Stimulated activated naive CD8-positive, alpha-beta T cell treated with anti-CD3 and anti-CD28 coated beads, Interleukin-15, Interleukin-2, amounts not matched to agents 100 U/mL and 50 U/mL, for 24 hours (primary cell): ENCODE measurements around the gene ZNF593OS.

Experiments used
- ATAC-seq: fragments of 150-1000 bp; cut with Tn5 transposase; one replicate; pipeline ENCODE4 v1.10.0; 2021
- DNase-seq: peaks from one replicate; pipeline ENCODE4 v3.0.0; 2021

The ZNF593OS gene

GRCh38 chr1:26158908-26159742, 12.5 kb downstream of the ZNF593OS start, which contains the start of gene FAM110D:
Gene FAM110D, plus strand, starts transcription at chr1:26159079. Its CDS starts 2,213 bp downstream, at chr1:26161292.
- ATAC-seq (no peak), DNase-seq (no peak)

DNA sequence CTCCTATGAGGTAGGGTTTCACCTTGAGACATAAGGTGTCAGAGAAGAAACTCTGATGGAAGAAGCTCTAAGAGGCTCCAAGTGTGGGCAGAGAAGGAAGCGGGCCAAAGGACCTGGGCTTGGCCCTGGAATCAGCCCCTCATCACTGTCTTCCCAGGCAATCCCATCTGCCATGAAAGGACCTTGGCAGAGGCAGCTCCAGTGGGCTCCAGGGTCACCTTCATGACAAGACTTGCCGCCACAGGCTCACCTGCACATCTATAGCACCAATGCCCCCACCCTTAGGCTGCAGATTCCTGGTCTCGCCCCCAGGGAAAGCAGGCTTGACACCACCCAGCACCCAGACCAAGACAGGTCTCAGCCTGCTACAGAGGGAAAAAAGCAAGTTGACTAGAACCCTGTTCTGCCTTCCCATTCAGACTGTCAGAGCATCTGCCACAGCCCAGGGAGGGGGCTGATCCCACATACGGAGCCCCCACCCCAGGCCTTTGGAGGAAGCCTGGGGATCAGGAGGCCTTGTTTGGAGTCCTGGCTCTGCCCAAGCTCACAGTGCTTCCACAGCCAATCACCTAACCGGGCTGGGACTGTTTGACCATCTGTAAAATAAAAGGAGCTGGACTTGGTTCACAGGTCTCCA, 13.2 kb downstream of the ZNF593OS start:
- DNase-seq, result no peak
- ATAC-seq, result no peak

DNA sequence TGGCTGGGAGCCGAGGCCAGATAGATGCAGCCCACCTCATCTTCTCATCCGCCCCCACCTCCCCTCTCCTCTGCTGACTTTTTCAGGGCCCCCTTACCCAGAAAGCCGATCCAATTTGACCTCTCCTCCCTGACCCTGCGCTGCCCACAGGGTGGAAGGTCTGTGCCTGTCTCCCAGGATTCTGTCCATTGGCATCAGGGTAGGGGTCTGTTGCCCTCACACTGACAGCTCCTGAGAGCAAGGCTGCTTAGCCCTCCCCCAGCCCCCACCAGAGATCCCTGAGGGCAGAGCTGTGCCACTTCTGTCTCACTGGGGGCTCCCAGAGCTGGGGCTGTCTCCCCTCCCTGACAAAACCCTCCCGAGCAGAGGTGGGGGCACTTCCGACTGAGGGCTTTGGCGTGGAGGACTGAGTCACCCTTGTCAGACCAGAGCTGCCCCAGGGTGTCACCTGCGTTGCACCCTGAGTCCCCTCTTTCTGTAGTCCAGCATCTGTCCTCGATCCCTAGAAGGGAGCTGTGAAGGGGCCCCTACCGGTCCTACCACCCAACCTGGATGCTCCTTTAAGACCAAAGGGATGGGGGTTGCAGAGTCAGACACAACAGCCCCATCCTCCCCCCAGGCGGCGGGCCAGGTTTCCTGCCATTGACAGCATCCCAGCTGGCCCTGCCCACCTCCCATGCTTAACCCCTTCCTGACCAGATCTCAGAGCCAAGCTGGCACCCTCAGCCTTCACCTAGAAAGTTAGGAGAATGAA, 15.2 kb downstream of the ZNF593OS start:
- DNase-seq, result no peak
- no peak for ATAC-seq

DNA sequence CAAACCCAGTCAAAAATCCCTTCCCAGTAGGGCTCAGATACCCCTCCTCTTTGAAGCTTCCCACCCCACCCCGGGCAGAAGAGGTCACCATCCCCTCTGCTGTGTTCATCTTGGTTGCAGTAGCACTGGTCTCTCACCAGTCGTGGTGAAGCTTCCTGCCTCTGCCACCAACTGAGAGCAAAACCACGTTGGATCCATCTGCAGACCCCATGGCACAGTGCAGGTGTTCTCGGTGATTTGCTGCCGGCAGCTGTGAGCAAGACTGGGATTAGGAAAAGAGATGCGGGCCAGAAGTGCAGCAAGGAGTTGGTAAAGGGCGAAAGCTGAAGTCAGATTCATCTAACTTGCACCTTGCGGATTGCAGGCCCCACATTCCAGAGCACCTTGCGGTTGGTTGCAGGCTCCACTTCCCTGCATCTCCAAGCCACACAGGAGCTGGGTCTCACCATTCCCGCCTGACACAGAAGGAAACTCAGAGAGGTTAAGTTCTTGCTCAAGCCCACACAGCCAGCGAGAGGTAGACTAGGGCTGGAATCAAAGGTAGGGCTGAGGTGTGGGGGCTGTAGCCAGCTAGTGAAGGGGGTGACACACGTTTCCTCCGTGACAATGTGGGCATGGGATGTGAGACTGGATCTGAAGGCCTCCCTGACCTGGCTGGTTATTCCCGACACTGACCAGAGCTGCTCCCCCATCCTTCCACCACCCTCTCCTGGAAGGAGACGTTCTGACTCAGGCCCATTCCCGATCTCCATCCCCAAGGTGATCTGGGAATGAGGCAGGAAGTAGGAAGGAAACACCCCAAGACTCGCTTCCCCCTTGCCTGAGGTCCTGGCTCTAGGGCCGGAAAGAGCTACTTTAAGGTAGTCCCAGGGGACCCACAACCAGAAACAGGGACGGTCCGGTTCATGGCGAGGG, 16.0 kb downstream of the ZNF593OS start:
- DNase-seq, result no peak
- ATAC-seq, result no peak

GRCh38 chr1:26154750-26155149, 16.9 kb downstream of the ZNF593OS start:
- DNase-seq (no peak), ATAC-seq (no peak)

- ATAC-seq (no peak), DNase-seq (no peak)
These were observed 17.6 kb downstream of the ZNF593OS start for GRCh38 chr1:26153966-26154532.

- ATAC-seq, result no peak
- DNase-seq, result no peak
These were observed 22.7 kb downstream of the ZNF593OS start for GRCh38 chr1:26148887-26149286.

- no peak for ATAC-seq
- no peak for DNase-seq
These were observed 25.7 kb downstream of the ZNF593OS start for GRCh38 chr1:26145960-26146294.

DNA sequence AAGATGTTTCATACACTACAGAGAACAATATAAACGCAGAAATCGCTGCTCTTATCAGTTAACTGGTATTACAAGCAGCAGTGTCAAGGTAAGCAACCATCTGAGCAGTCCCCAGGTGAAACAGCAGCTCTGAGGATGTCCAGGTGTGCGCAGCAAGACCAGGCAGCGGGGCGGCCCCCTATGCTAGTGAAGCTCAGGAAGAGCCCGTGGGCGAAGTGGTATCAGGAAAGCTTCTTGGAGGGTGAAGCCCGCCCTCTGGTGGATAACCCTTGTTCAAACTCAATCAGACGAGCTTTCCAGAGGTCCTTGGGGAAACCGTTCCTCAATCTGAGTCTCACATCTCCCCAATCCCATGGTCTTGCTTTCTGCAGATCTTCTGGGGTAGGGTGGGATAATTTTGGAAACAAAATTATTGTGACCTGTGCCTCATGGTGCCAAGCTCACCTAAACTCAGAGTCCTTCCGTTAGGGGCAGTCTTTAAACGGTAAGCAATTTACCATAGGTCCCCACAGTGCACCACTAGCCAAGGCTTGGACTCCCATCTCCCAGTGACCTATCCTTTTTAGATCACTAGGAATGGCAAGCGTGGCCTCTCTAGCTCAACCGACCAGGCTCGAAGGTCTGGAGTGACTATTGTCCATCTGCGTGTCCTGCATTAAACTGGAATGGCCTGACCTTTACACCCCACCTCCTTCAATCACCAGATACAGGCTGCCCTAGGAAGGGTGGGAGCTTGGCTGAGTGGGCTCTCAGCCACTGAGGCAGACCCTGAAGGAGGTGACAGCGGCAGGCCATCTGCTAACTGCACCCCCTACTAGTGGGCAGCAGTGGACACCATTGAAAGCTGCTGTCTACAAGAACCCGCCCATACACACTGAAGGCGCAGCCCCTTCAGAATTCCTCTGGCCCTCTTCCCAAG, 26.3 kb downstream of the ZNF593OS start:
- ATAC-seq (peak; percentile 84), DNase-seq (peak; percentile 77)

- ATAC-seq (no peak), DNase-seq (no peak)
These were observed 29.5 kb downstream of the ZNF593OS start for GRCh38 chr1:26142159-26142558.

DNA sequence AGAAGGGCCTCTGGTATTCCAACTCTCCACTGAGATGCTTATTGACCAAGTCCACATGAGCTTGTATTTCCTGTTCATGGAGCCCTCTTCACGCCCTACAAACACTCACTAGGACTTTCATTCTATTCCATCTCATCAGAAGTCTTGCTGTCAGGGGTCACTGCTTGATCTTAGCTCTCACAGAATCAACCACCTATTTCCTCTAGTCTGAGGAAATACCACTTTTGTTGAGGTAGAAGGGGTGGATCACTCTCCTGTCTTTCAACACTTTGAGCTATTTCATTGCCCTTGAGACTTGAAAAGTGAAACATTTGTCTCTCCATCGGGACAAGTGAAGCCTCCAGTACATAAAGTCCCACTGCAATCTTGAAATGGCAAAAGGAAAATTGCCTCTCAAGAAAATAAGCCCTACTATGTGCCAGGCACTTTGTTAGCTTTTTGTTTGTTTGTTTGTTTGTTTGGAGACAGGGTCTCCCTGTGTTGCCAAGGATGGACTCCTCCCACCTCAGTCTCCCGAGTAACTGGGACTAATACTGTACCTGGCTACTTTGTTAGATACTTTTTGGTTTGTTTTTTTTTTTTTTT, 32.6 kb downstream of the ZNF593OS start:
- no peak for ATAC-seq
- no peak for DNase-seq

DNA sequence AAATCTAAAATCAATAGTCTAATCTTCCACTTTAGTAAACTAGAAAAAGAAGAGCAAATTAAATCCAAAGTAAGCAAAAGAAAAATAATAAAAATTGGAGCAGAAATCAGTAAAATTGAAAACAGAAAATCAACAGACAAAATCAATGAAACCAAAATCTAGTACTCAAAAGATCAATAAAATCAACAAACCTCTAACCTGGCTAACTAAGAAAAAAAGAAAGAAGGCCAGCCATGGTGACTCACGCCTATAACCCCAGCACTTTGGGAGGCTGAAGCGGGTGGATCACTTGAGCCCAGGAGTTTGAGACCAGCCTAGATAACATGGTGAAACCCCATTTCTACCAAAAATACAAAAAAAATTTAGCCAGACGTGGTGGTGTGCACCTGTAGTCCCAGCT, 37.2 kb downstream of the ZNF593OS start:
- ATAC-seq (no peak), DNase-seq (no peak)

DNA sequence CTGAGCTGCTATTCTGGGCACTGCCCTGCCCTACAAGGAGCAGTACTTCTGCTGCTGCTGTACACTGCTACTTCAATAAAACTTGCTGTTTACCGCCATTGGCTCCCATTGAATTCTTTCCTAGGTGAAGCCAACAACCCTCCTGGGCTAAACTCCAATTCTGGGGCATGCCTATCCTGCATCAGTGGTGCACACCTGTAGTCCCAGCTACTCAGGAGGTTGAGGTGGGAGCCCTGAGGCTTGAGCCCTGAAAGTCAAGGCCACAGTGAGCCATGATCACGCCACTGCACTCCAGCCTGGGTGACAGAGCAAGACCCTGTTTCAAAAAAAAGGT, 38.8 kb downstream of the ZNF593OS start:
- DNase-seq (no peak), ATAC-seq (no peak)

GRCh38 chr1:26132128-26132833, 39.4 kb downstream of the ZNF593OS start:
- no peak for ATAC-seq
- DNase-seq, result no peak

DNA sequence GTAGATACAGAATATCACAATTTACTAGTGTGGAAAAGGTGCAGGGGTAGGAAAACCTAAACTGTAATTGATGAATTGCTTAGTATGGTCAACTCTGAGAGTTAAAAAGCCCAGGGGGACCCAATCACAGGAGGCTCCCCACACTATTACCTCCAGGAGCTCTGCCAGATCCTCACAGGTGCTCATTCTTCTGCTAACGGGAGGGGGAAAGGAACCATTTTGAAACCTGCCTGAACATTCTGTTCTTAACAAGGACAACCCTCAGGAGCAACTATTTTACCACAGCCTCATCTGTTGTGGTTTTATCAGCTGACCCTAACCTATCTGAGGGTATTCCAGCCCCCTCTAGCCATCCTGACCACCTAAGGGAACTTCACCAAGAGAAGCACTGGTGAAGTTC, 40.9 kb downstream of the ZNF593OS start:
- DNase-seq, result no peak
- ATAC-seq, result no peak

- no peak for ATAC-seq
These were observed 41.9 kb downstream of the ZNF593OS start for GRCh38 chr1:26129778-26130177.

GRCh38 chr1:26127235-26128163, 44.1 kb downstream of the ZNF593OS start:
- no peak for DNase-seq
- no peak for ATAC-seq

More at GRCh38 chr1:26129778-26130177, 41.9 kb downstream of the ZNF593OS start:
- no peak for DNase-seq

DNA sequence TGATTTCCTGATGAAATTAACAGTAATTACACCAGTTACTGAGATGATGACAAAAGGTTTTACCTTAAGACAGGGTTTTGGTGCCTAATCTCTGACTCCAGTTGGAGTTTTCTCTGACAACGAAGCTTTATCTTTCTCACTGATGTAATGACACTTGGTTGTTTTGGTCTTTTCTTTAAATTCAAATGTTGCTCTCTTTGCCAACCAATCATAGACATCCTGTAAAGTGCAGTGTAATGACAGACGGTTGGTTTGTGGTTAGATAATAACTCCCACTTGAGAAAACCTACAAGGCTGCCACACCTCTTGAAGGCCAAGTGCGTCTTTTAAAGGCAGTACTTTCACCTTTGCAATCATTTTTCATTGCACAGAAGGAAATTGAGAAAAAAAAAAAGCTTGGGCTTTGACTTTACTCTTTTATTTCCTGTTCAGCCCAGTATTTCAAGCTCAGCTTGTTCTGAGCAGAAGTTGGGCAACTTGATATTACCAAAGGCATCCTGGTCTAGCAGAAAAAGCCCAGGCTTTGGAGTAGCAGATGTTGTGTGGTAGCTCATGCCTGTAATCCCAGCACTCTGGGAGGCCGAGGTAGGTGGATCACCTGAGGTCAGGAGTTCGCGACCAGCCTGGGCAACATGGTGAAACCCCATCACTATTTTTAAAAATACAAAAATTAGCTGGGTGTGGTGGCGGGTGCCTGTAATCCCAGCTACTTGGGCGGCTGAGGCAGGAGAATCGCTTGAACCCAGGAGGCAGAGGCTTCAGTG, 45.1 kb downstream of the ZNF593OS start:
- DNase-seq (peak; percentile 22), ATAC-seq (peak; percentile 89)
